ENCODE data around the gene FRMPD1. TPM values are rescaled to one million over a fixed set of nuclear protein-coding genes. Genes with fewer than 3 reads are reported as not detected.

The FRMPD1 gene
- polyA plus RNA-seq, 3 donors = 0.75 to 1.9 (median 1.1) TPM

GRCh38 chr9:37778534-37778933 lies 127.8 kb downstream of the FRMPD1 start:
- DNase-seq = no peak

DNA sequence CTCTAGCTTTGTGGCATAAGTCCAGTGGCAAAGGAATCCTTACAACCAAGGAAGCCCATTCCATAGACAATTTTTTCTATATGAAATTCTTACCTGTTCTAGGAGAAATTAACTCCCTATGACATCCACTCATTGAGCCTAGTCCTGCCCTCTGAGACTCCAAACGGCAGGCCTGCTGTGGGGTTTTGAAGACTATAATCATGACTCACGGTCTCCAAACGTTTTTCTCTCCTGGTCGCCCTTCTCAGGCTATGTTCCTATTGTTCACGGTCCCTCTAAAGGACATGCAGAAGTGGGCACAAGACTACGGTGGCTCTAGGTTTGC lies 133.5 kb downstream of the FRMPD1 start:
- no peak for DNase-seq

- DNase-seq = peak; percentile 93
These were observed 134.1 kb downstream of the FRMPD1 start, which contains the start of gene EXOSC3 for GRCh38 chr9:37784616-37785483. Gene EXOSC3, minus strand, starts transcription at chr9:37785064. Its CDS starts 20 bp downstream, at chr9:37785044.

- DNase-seq = no peak
These were observed 136.3 kb downstream of the FRMPD1 start for GRCh38 chr9:37787059-37787458.

DNA sequence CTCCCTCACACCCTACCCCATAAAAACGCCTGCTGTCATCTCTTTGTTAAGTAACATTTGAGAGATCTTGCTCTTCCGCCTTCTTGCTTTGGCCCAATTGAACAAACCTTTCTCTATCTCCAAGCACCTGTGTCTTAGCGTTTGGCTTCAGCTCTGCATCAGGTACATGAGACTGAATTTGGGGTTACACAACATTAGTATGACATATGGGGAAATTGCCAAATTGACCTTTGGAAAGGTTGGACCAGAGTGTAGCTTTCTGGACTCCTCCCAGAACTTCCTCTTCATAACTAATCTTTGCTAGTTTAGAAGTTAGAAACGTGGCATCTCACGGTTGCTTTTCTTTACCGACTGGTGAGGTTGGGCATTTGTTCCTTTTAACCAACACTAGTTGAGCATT lies 137.6 kb downstream of the FRMPD1 start:
- no peak for DNase-seq

GRCh38 chr9:37790096-37790495 lies 139.3 kb downstream of the FRMPD1 start:
- DNase-seq = no peak

DNA sequence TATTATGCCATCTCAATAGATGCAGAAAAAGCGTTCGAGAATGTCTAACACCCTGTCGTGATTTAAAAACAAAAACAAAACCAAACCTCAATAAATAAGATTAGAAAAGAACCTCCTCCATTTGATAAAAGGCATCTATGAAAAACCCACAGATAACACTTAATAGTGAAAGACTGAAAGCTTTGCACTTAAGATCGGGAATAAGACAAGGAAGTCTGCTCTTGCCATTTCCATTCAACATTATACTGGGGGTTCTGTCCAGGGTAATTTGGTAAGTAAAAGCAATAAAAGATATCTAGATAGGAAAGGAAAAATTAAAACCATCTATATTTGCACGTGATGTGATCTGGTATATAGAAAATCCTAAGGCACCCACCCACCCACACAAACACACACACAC lies 141.4 kb downstream of the FRMPD1 start:
- DNase-seq = no peak

- DNase-seq = no peak
These were observed 145.5 kb downstream of the FRMPD1 start for GRCh38 chr9:37796232-37796631.

Other genes with a start within 250 kb of the FRMPD1 start
- 100 to 1,000 TPM; 138 to 156 (median 148) TPM for gene GRHPR, start 228.3 kb upstream of the FRMPD1 start, polyA plus RNA-seq (ENCODE audit: insufficient read length in 3 of 3)
- 10 to 100 TPM; 31.8 to 33.5 (median 32.0) TPM for gene ZBTB5, start 185.5 kb upstream of the FRMPD1 start, polyA plus RNA-seq (ENCODE audit: insufficient read length in 3 of 3)
- 10 to 100 TPM; 23.2 to 26.6 (median 23.8) TPM for gene POLR1E, start 165.0 kb upstream of the FRMPD1 start, polyA plus RNA-seq (ENCODE audit: insufficient read length in 3 of 3)
- 10 to 100 TPM; 13.3 to 18.3 (median 13.8) TPM for gene FBXO10, start 74.6 kb upstream of the FRMPD1 start, polyA plus RNA-seq (ENCODE audit: insufficient read length in 3 of 3)
- gene TOMM5, start 58.4 kb upstream of the FRMPD1 start, polyA plus RNA-seq (ENCODE audit: insufficient read length in 3 of 3) = 100 to 1,000 TPM; 110 to 128 (median 112) TPM
- 10 to 100 TPM; 11.5 to 28.8 (median 22.9) TPM for gene TRMT10B, start 102.9 kb downstream of the FRMPD1 start, polyA plus RNA-seq (ENCODE audit: insufficient read length in 3 of 3)
- 10 to 100 TPM; 37.5 to 42.0 (median 39.5) TPM for gene EXOSC3, start 134.1 kb downstream of the FRMPD1 start, polyA plus RNA-seq (ENCODE audit: insufficient read length in 3 of 3)
- 10 to 100 TPM; 27.8 to 39.3 (median 34.5) TPM for gene DCAF10, start 149.8 kb downstream of the FRMPD1 start, polyA plus RNA-seq (ENCODE audit: insufficient read length in 3 of 3)

Measured in renal pelvis (tissue), 4 donors.